Glutamatergic neuron (in vitro differentiated cells): ENCODE data around the gene CER1. TPM values are rescaled to one million over a fixed set of nuclear protein-coding genes. Genes with fewer than 3 reads are reported as not detected.

Experiments
- DNase-seq: peaks from one replicate; pipeline ENCODE4 v3.0.0; 2022
- H3K27ac Mint-ChIP-seq: one replicate; pipeline ENCODE4 v1.8.0; 2020; ENCODE audit warnings: mild to moderate bottlenecking, mixed read lengths, inconsistent platforms; ENCODE audit not compliant: unreplicated experiment
- H3K27me3 Mint-ChIP-seq: one replicate; pipeline ENCODE4 v1.8.0; 2020; ENCODE audit warnings: mild to moderate bottlenecking, moderate library complexity, mixed read lengths, inconsistent platforms; ENCODE audit not compliant: unreplicated experiment
- H3K36me3 Mint-ChIP-seq: one replicate; pipeline ENCODE4 v1.8.0; 2020; ENCODE audit warnings: mild to moderate bottlenecking, mixed read lengths, inconsistent platforms; ENCODE audit not compliant: unreplicated experiment
- H3K4me1 Mint-ChIP-seq: one replicate; pipeline ENCODE4 v1.8.0; 2020; ENCODE audit warnings: mild to moderate bottlenecking, low read depth, mixed read lengths, inconsistent platforms; ENCODE audit not compliant: unreplicated experiment
- H3K4me3 Mint-ChIP-seq: one replicate; pipeline ENCODE4 v1.8.0; 2020; ENCODE audit warnings: mild to moderate bottlenecking, mixed read lengths, inconsistent platforms; ENCODE audit not compliant: unreplicated experiment
- H3K9me3 Mint-ChIP-seq: one replicate; pipeline ENCODE4 v1.8.0; 2020; ENCODE audit warnings: mild to moderate bottlenecking, moderate library complexity, mixed read lengths, inconsistent platforms; ENCODE audit not compliant: unreplicated experiment
- total RNA-seq: library from RNA; stranded (reverse); fragmentation: NEBNext Ultra II Directional; extraction: Animal tissue kit (Norgen Biotek cat#: 25700); gene quantifications from one replicate; pipeline ENCODE4 v1.2.1, GENCODE V29; 2021; ENCODE audit not compliant: unreplicated experiment
- TF ChIP-seq, protein P1 (sequence below): fragments of 200-600 bp; sonication (generic); IDR thresholded peaks from one replicate; pipeline ENCODE4 v1.5.0; 2021; ENCODE audit not compliant: partially characterized antibody, unreplicated experiment

The CER1 gene
- total RNA-seq, 1 donor from 2014 or later, result 3.0 TPM

- TF ChIP-seq, protein P1, sequence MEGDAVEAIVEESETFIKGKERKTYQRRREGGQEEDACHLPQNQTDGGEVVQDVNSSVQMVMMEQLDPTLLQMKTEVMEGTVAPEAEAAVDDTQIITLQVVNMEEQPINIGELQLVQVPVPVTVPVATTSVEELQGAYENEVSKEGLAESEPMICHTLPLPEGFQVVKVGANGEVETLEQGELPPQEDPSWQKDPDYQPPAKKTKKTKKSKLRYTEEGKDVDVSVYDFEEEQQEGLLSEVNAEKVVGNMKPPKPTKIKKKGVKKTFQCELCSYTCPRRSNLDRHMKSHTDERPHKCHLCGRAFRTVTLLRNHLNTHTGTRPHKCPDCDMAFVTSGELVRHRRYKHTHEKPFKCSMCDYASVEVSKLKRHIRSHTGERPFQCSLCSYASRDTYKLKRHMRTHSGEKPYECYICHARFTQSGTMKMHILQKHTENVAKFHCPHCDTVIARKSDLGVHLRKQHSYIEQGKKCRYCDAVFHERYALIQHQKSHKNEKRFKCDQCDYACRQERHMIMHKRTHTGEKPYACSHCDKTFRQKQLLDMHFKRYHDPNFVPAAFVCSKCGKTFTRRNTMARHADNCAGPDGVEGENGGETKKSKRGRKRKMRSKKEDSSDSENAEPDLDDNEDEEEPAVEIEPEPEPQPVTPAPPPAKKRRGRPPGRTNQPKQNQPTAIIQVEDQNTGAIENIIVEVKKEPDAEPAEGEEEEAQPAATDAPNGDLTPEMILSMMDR, result no peak
- Mint-ChIP-seq H3K4me1 (no peaks in the 10 kb centered on the region), H3K27ac (no peak overlapping the region), H3K27me3 (no peaks in the 10 kb centered on the region), H3K36me3 (no peaks in the 10 kb centered on the region), H3K9me3 (no peaks in the 10 kb centered on the region), H3K4me3 (no peak overlapping the region)
- no peak for DNase-seq
Measured at GRCh38 chr9:14730461-14730898, 7.9 kb upstream of the CER1 start.

- Mint-ChIP-seq H3K36me3 (no peaks in the 10 kb centered on the region), H3K27ac (peak overlapping the region; percentile 95), H3K9me3 (peaks cover 10% of the 10 kb centered on the region), H3K4me1 (peaks cover 25% of the 10 kb centered on the region), H3K27me3 (peaks cover 2% of the 10 kb centered on the region), H3K4me3 (peak overlapping the region; percentile 73)
- TF ChIP-seq, protein P1, result no peak
- no peak for DNase-seq
Measured at GRCh38 chr9:14723301-14723700, 768 bp upstream of the CER1 start.

DNA sequence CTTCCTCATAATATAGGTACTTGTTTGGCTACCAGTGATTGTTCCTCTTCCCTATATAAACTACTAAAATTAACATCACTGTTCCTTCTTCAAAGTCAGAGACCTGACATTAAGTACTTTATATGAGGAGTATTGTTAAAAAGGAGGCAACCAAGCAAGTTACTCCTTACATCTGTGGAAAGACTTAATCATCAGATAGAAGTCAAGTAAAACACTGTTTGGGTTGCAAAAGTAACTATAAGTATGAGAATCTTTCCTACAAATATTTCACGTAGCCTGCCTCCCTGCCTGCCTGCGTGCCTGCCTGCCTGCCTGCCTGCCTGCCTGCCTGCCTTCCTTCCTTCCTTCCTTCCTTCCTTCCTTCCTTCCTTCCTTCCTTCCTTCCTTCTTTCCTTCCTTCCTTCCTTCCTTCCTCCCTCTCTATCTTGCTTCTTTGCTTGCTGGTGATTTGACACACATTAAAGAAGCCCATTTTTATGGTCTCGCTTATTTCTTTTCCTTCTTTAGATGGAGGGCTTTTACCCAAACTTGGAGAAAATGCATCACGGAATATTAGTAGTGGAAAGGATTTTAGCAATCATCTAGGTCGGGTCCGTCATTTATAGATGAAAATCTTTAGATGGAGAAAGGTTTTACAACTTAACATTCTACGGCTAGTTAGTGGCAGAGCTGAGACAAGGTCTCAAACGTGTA, 3.2 kb downstream of the CER1 start:
- Mint-ChIP-seq H3K9me3 (peaks cover 10% of the 10 kb centered on the region), H3K4me3 (no peak overlapping the region), H3K36me3 (no peaks in the 10 kb centered on the region), H3K27me3 (peaks cover 2% of the 10 kb centered on the region), H3K27ac (no peak overlapping the region), H3K4me1 (peaks cover 23% of the 10 kb centered on the region)
- TF ChIP-seq, protein P1, result no peak
- no peak for DNase-seq

GRCh38 chr9:14715102-14715501, 7.4 kb downstream of the CER1 start:
- H3K4me3 Mint-ChIP-seq, result no peak overlapping the region
- H3K27ac Mint-ChIP-seq, result no peak overlapping the region
- TF ChIP-seq, protein P1, result no peak
- no peaks in the 10 kb centered on the region for H3K4me1 Mint-ChIP-seq
- no peak for DNase-seq
- no peaks in the 10 kb centered on the region for H3K27me3 Mint-ChIP-seq
- H3K9me3 Mint-ChIP-seq, result no peaks in the 10 kb centered on the region
- no peaks in the 10 kb centered on the region for H3K36me3 Mint-ChIP-seq

DNA sequence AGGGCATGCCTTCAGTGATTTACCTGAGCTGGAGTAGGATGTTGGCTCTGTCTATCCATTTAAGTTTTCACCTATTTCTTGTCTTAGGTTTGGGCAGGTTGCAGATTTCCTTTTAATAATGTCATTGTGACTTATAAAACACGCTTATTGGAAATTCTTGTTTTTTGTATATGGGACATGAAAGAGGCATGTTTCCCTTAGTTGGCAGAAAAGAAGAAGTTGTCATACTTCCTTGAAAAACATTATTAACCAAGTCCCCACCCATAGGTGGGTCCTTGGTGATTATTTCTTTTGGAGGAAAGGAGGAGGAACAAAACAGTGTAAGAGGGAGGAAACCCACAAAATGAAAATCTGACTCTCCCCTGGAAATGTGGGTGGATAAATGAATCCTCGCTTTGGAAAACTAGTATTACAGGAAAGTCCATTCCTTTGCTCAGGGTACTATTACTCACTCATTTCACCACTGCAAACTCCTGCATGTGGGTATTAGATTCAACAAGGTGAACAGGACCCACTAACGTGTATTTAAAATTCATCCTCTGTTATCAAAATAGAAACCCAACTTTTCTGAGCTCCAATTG, 9.3 kb downstream of the CER1 start:
- H3K27ac Mint-ChIP-seq, result no peak overlapping the region
- H3K27me3 Mint-ChIP-seq, result no peaks in the 10 kb centered on the region
- TF ChIP-seq, protein P1, result no peak
- peaks cover 9% of the 10 kb centered on the region for H3K36me3 Mint-ChIP-seq
- no peak overlapping the region for H3K4me3 Mint-ChIP-seq
- no peak for DNase-seq
- H3K9me3 Mint-ChIP-seq, result no peaks in the 10 kb centered on the region
- no peaks in the 10 kb centered on the region for H3K4me1 Mint-ChIP-seq
